Measurements from ENCODE around the gene HSPBP1.

HSPBP1 gene

DNA sequence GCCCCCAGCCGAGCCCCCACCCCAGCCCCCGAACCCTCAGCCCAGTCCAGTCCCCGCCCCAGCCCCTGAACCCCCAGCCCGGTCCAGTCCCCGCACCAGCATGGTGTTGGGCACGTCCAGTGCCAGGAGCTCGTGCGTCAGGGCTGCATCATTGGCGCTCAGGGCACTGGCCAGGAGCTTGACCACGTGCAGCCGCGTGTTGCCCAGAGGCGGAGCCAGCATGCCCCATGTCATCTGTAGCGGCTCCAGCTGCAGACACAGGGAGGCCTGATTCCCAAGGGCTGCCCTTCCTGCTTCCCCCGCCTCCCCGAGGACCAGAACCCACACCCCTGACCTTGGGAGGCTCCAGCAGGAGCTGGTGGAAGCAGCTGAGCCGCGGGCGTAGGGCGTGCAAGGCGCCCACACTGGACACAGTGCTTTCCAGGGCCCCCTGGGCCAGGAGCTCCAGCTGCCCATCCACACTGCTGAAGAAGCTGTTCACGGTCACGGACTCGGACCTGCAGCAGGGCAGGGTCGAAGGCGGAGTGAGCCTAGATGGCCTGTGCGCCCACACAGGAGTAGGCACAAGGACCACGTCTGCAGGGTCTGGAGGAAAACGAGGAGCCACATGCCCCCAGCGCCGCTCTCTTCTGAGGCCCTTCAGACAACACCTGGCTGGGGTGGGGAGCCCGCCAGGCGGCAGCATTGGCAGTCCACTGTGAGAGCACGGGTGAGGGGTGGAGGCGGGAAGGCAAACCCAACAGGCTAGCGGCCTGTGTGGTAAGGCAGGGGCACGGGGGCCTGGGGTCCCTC lies 38.6 kb downstream of the HSPBP1 start:
- Histone ChIP-seq H3K4me3 (ENCODE audit: low read depth, low read length, poor library complexity, severe bottlenecking) (no peak overlapping the region), H3K36me3 (ENCODE audit: insufficient read depth, low read length) (peaks cover 99% of the 10 kb centered on the region), H3F3A (ENCODE audit: insufficient read depth, low read length) (no peaks in the 10 kb centered on the region), H3K9me3 (ENCODE audit: low read length) (no peaks in the 10 kb centered on the region), H3K79me2 (ENCODE audit: insufficient read depth, low read length) (no peaks in the 10 kb centered on the region), H3K27me3 (ENCODE audit: insufficient read depth, low read length) (no peaks in the 10 kb centered on the region), H4K20me1 (ENCODE audit: insufficient read depth, low read length) (no peaks in the 10 kb centered on the region), H3K9ac (ENCODE audit: low read length) (no peak overlapping the region), H3K9me2 (ENCODE audit: low read depth, low read length) (no peaks in the 10 kb centered on the region), H3K4me1 (ENCODE audit: insufficient read depth, low read length, severe bottlenecking) (no peaks in the 10 kb centered on the region), H2AFZ (ENCODE audit: low read length) (no peak overlapping the region), H3K27ac (ENCODE audit: low read depth, low read length, poor library complexity, severe bottlenecking) (no peak overlapping the region), H3K4me2 (ENCODE audit: low read length) (no peak overlapping the region)
- TF ChIP-seq CTCF (IDR thresholded peaks at IDR 0.05; ENCODE audit: low read length) (no peak), EZH2 (IDR thresholded peaks at IDR 0.05; ENCODE audit: borderline replicate concordance, low read length) (no peak)

DNA sequence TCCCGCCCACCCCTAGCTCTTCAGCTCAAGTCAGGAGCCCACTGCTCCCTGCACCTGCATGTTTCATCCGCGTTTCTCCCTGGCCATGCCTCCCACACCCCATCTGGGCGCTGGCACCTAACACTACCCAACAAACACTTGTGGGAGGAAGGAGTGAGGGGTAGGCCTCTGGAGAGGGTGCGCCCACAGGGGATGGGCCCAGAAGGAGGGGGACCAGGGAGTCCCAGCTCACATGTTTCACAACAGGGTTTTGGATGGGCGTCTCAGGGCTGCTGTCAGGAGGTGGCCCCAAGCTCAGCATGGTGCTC lies 39.2 kb downstream of the HSPBP1 start:
- H3K9ac ChIP-seq (ENCODE audit: low read length), result no peak overlapping the region
- no peaks in the 10 kb centered on the region for H3K4me1 ChIP-seq (ENCODE audit: insufficient read depth, low read length, severe bottlenecking)
- peaks cover 98% of the 10 kb centered on the region for H3K36me3 ChIP-seq (ENCODE audit: insufficient read depth, low read length)
- H3K27me3 ChIP-seq (ENCODE audit: insufficient read depth, low read length), result no peaks in the 10 kb centered on the region
- no peaks in the 10 kb centered on the region for H3K9me2 ChIP-seq (ENCODE audit: low read depth, low read length)
- H3K27ac ChIP-seq (ENCODE audit: low read depth, low read length, poor library complexity, severe bottlenecking), result no peak overlapping the region
- no peak overlapping the region for H3K4me2 ChIP-seq (ENCODE audit: low read length)
- no peak overlapping the region for H2AFZ ChIP-seq (ENCODE audit: low read length)
- no peaks in the 10 kb centered on the region for H3F3A ChIP-seq (ENCODE audit: insufficient read depth, low read length)
- TF ChIP-seq CTCF (IDR thresholded peaks at IDR 0.05; ENCODE audit: low read length) (no peak), EZH2 (IDR thresholded peaks at IDR 0.05; ENCODE audit: borderline replicate concordance, low read length) (no peak)
- no peaks in the 10 kb centered on the region for H4K20me1 ChIP-seq (ENCODE audit: insufficient read depth, low read length)
- no peak overlapping the region for H3K4me3 ChIP-seq (ENCODE audit: low read depth, low read length, poor library complexity, severe bottlenecking)
- H3K9me3 ChIP-seq (ENCODE audit: low read length), result no peaks in the 10 kb centered on the region
- no peaks in the 10 kb centered on the region for H3K79me2 ChIP-seq (ENCODE audit: insufficient read depth, low read length)

DNA sequence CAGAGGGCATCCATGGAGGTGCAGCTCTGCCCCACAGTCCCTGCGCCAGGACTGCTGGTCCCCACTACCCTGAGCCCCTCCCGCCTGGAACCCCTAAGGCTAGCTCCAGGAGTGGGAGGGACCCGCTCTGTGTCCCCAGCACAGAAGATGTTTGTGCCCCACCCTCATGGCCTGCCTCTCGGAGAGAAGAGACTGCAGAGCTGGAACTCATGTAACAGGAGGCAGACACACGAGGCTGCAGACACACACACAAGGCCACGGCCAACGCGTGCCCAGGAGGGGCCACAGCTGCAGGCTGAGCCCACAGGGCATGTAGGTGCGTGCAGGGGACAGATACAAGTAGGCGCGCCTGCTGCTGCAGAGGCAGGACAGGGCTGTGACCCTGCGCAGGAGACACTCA lies 40.9 kb downstream of the HSPBP1 start:
- TF ChIP-seq CTCF (IDR thresholded peaks at IDR 0.05; ENCODE audit: low read length) (no peak), EZH2 (IDR thresholded peaks at IDR 0.05; ENCODE audit: borderline replicate concordance, low read length) (no peak)
- Histone ChIP-seq H3K4me1 (ENCODE audit: insufficient read depth, low read length, severe bottlenecking) (no peaks in the 10 kb centered on the region), H3K9me2 (ENCODE audit: low read depth, low read length) (no peaks in the 10 kb centered on the region), H3K4me2 (ENCODE audit: low read length) (no peak overlapping the region), H3K27ac (ENCODE audit: low read depth, low read length, poor library complexity, severe bottlenecking) (no peak overlapping the region), H4K20me1 (ENCODE audit: insufficient read depth, low read length) (no peaks in the 10 kb centered on the region), H3K79me2 (ENCODE audit: insufficient read depth, low read length) (no peaks in the 10 kb centered on the region), H3K9me3 (ENCODE audit: low read length) (no peaks in the 10 kb centered on the region), H3K9ac (ENCODE audit: low read length) (no peak overlapping the region), H3F3A (ENCODE audit: insufficient read depth, low read length) (no peaks in the 10 kb centered on the region; the same call in 1 of the 2 replicates), H2AFZ (ENCODE audit: low read length) (no peak overlapping the region), H3K27me3 (ENCODE audit: insufficient read depth, low read length) (no peaks in the 10 kb centered on the region), H3K4me3 (ENCODE audit: low read depth, low read length, poor library complexity, severe bottlenecking) (no peak overlapping the region), H3K36me3 (ENCODE audit: insufficient read depth, low read length) (peaks cover 96% of the 10 kb centered on the region)
